B cell (primary cell): Measurements from ENCODE around the gene FZD10.

Experiments used
- CTCF ChIP-seq: fragments of 200-600 bp; IDR thresholded peaks from one replicate; pipeline ENCODE4 v1.8.0; 2022; ENCODE audit warnings: antibody characterized with exemption, mild to moderate bottlenecking
- EZH2 ChIP-seq: IDR thresholded peaks from 2 replicates; pipeline ENCODE4 v1.6.1; 2012; ENCODE audit warnings: borderline replicate concordance, low read depth, mild to moderate bottlenecking, moderate library complexity, low read length; ENCODE audit not compliant: insufficient read depth, poor library complexity, severe bottlenecking

- TF ChIP-seq CTCF (no peak), EZH2 (no peak)
These were observed 23.5 kb downstream of the FZD10 start for GRCh38 chr12:130185455-130186391.
